K562 (cell line): Measurements from ENCODE around the gene XPO6.

Source experiments
- CCAR2 ChIP-seq: fragments of 200-400 bp; formaldehyde crosslinking; IDR thresholded peaks from 2 replicates; pipeline ENCODE4 v1.6.1; 2017; ENCODE audit warnings: mild to moderate bottlenecking, low read depth, low read length
- JUN ChIP-seq, 2 experiments: sonication (generic) in 1 of 2; formaldehyde crosslinking in 1 of 2; IDR thresholded peaks; 2 replicates each; pipeline versions ENCODE4 v1.6.1 to v1.8.0; 2012 to 2022; ENCODE audit warnings: borderline replicate concordance in 2 of 2, mild to moderate bottlenecking in 2 of 2, improper control_type of control experiment in 1 of 2, low read depth in 1 of 2, low read length in 1 of 2, missing genetic modification reagents in 1 of 2
- USF2 ChIP-seq: sonication (generic); formaldehyde crosslinking; IDR thresholded peaks from 2 replicates; pipeline ENCODE4 v1.5.0; 2020; ENCODE audit warnings: missing genetic modification reagents
- TF ChIP-seq, protein P1 (sequence below): sonication (generic); formaldehyde crosslinking; IDR thresholded peaks from 2 replicates; pipeline ENCODE4 v1.8.0; 2022; ENCODE audit warnings: missing genetic modification reagents, mild to moderate bottlenecking, moderate library complexity, borderline replicate concordance

- TF ChIP-seq JUN (IDR thresholded peaks at IDR 0.05; ENCODE audit: borderline replicate concordance, low read depth, low read length) (no peak), JUN (CRISPR knock-in tag; IDR thresholded peaks at IDR 0.05; ENCODE audit: borderline replicate concordance) (no peak), USF2 (no peak), CCAR2 (no peak)
- TF ChIP-seq, protein P1, sequence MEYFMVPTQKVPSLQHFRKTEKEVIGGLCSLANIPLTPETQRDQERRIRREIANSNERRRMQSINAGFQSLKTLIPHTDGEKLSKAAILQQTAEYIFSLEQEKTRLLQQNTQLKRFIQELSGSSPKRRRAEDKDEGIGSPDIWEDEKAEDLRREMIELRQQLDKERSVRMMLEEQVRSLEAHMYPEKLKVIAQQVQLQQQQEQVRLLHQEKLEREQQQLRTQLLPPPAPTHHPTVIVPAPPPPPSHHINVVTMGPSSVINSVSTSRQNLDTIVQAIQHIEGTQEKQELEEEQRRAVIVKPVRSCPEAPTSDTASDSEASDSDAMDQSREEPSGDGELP (CRISPR knock-in tag): no peak
These were observed 153.8 kb downstream of the XPO6 start for GRCh38 chr16:28057949-28058348.
